ENCODE results near the gene THBD. TPM values are rescaled to one million over a fixed set of nuclear protein-coding genes. Genes with fewer than 3 reads are reported as not detected.

The THBD gene
- total and polyA plus RNA-seq, 2 donors (not counting 1 experiment from before 2014, with no cell fraction given), result 0.99 to 8.4 TPM

GRCh38 chr20:23037017-23037481, 12.4 kb downstream of the THBD start:
- Histone ChIP-seq H2AFZ (ENCODE audit: low read length) (no peak overlapping the region), H3K4me1 (ENCODE audit: control insufficient read depth, extremely low read depth, insufficient read depth, low read length) (no peaks in the 10 kb centered on the region), H3K79me2 (ENCODE audit: control insufficient read depth, insufficient read depth, low read length) (no peaks in the 10 kb centered on the region), H3K9me3 (ENCODE audit: control insufficient read depth, insufficient read depth, low read depth, low read length) (no peaks in the 10 kb centered on the region), H3K4me3 (replicated peaks in 1 of 4; ENCODE audit: control extremely low read depth in 1 of 4, insufficient read depth in 1 of 4, low read depth in 3 of 4, low read length in 4 of 4) (no peak overlapping the region), H3K27me3 (ENCODE audit: control insufficient read depth, insufficient read depth, low read length) (peaks cover 16% of the 10 kb centered on the region), H3K9ac (ENCODE audit: insufficient read depth, low read length) (no peak overlapping the region), H4K20me1 (ENCODE audit: control insufficient read depth, extremely low read depth, insufficient read depth, low read length) (no peaks in the 10 kb centered on the region), H3K36me3 (ENCODE audit: control insufficient read depth, insufficient read depth, low read length) (no peaks in the 10 kb centered on the region), H3K27ac (ENCODE audit: insufficient read depth, low read length) (no peak overlapping the region), H3K4me2 (ENCODE audit: extremely low read depth, insufficient read depth, low read length) (no peak overlapping the region)
- TF ChIP-seq CTCF (conservative IDR thresholded peaks at IDR 0.05 in 1 of 2, IDR thresholded peaks at IDR 0.05 in 1 of 2; ENCODE audit: low read depth in 1 of 2, low read length in 2 of 2), result no peak
- TF ChIP-seq EZH2 (IDR thresholded peaks at IDR 0.05; ENCODE audit: low read length, missing control alignments), result no peak
- DNase-seq (ENCODE audit: low read depth in 2 of 2), result no peak

- Histone ChIP-seq H3K27me3 (ENCODE audit: control insufficient read depth, insufficient read depth, low read length) (peaks cover 15% of the 10 kb centered on the region), H3K27ac (ENCODE audit: insufficient read depth, low read length) (no peak overlapping the region), H3K9ac (ENCODE audit: insufficient read depth, low read length) (no peak overlapping the region), H3K36me3 (ENCODE audit: control insufficient read depth, insufficient read depth, low read length) (no peaks in the 10 kb centered on the region), H3K4me1 (ENCODE audit: control insufficient read depth, extremely low read depth, insufficient read depth, low read length) (no peaks in the 10 kb centered on the region), H3K4me2 (ENCODE audit: extremely low read depth, insufficient read depth, low read length) (no peak overlapping the region), H3K79me2 (ENCODE audit: control insufficient read depth, insufficient read depth, low read length) (no peaks in the 10 kb centered on the region), H4K20me1 (ENCODE audit: control insufficient read depth, extremely low read depth, insufficient read depth, low read length) (no peaks in the 10 kb centered on the region), H2AFZ (ENCODE audit: low read length) (no peak overlapping the region), H3K4me3 (replicated peaks in 1 of 4; ENCODE audit: control extremely low read depth in 1 of 4, insufficient read depth in 1 of 4, low read depth in 3 of 4, low read length in 4 of 4) (no peak overlapping the region), H3K9me3 (ENCODE audit: control insufficient read depth, insufficient read depth, low read depth, low read length) (no peaks in the 10 kb centered on the region)
- DNase-seq (ENCODE audit: low read depth in 2 of 2), result no peak
- TF ChIP-seq CTCF (conservative IDR thresholded peaks at IDR 0.05 in 1 of 2, IDR thresholded peaks at IDR 0.05 in 1 of 2; ENCODE audit: low read depth in 1 of 2, low read length in 2 of 2) (no peak), EZH2 (IDR thresholded peaks at IDR 0.05; ENCODE audit: low read length, missing control alignments) (no peak)
Observed at GRCh38 chr20:23036371-23036770, 13.1 kb downstream of the THBD start.

- Histone ChIP-seq H3K4me2 (ENCODE audit: extremely low read depth, insufficient read depth, low read length) (no peak overlapping the region), H3K4me3 (replicated peaks in 1 of 4; ENCODE audit: control extremely low read depth in 1 of 4, insufficient read depth in 1 of 4, low read depth in 3 of 4, low read length in 4 of 4) (no peak overlapping the region), H3K79me2 (ENCODE audit: control insufficient read depth, insufficient read depth, low read length) (no peaks in the 10 kb centered on the region), H3K27ac (ENCODE audit: insufficient read depth, low read length) (no peak overlapping the region), H3K9ac (ENCODE audit: insufficient read depth, low read length) (no peak overlapping the region), H3K9me3 (ENCODE audit: control insufficient read depth, insufficient read depth, low read depth, low read length) (no peaks in the 10 kb centered on the region), H3K4me1 (ENCODE audit: control insufficient read depth, extremely low read depth, insufficient read depth, low read length) (no peaks in the 10 kb centered on the region), H2AFZ (ENCODE audit: low read length) (no peak overlapping the region), H3K27me3 (ENCODE audit: control insufficient read depth, insufficient read depth, low read length) (peaks cover 15% of the 10 kb centered on the region), H4K20me1 (ENCODE audit: control insufficient read depth, extremely low read depth, insufficient read depth, low read length) (no peaks in the 10 kb centered on the region), H3K36me3 (ENCODE audit: control insufficient read depth, insufficient read depth, low read length) (no peaks in the 10 kb centered on the region)
- TF ChIP-seq EZH2 (IDR thresholded peaks at IDR 0.05; ENCODE audit: low read length, missing control alignments), result no peak
- TF ChIP-seq CTCF (conservative IDR thresholded peaks at IDR 0.05 in 1 of 2, IDR thresholded peaks at IDR 0.05 in 1 of 2; ENCODE audit: low read depth in 1 of 2, low read length in 2 of 2), result no peak
- no peak for DNase-seq (ENCODE audit: low read depth in 2 of 2)
Observed at GRCh38 chr20:23035731-23036130, 13.7 kb downstream of the THBD start.
